Tibial artery (tissue), 4 donors: Measurements from ENCODE around the gene LGR6.

Source experiments
- DNase-seq, 2 donors: peaks; one replicate each; pipeline ENCODE4 v3.0.0-alpha.2; 2019
- H3K27ac ChIP-seq, 2 donors: fragments of 200-600 bp; sonication (generic) in 1 of 2; 1 replicate in 1 of 2; 2 replicates in 1 of 2; pipeline ENCODE4 v1.5.1; 2018 to 2019; ENCODE audit warnings: mild to moderate bottlenecking in 1 of 2
- H3K27me3 ChIP-seq, 2 donors: fragments of 200-600 bp; sonication (generic) in 1 of 2; one replicate each; pipeline versions ENCODE4 v1.5.1 to v1.6.0; 2016 to 2019
- H3K36me3 ChIP-seq, 3 donors: fragments of 200-600 bp; sonication (generic) in 2 of 3; one replicate each; pipeline ENCODE4 v1.5.1; 2016 to 2019; ENCODE audit warnings: mild to moderate bottlenecking in 2 of 3
- H3K4me1 ChIP-seq, 4 donors: fragments of 200-600 bp; sonication (generic) in 2 of 4; 1 replicate in 3 of 4; 2 replicates in 1 of 4; pipeline ENCODE4 v1.5.1; 2016 to 2019
- H3K4me3 ChIP-seq, 2 donors: fragments of 200-600 bp; sonication (generic) in 1 of 2; 1 replicate in 1 of 2; 2 replicates in 1 of 2; pipeline ENCODE4 v1.5.1; 2018 to 2019; ENCODE audit warnings: mild to moderate bottlenecking in 2 of 2
- H3K9me3 ChIP-seq, 3 donors: fragments of 200-600 bp; sonication (generic) in 1 of 3; one replicate each; pipeline ENCODE4 v1.5.1; 2016 to 2019
- CTCF ChIP-seq, 2 experiments: fragments of 200-600 bp in 1 of 2; fragments of 450-650 bp in 1 of 2; IDR thresholded peaks; one replicate each; pipeline ENCODE4 v1.5.1; 2017 to 2019; ENCODE audit warnings: antibody characterized with exemption in 2 of 2, mild to moderate bottlenecking in 1 of 2, moderate library complexity in 1 of 2
- intact Hi-C: fragments of 100-400 bp; cut with DNase I; formaldehyde crosslinking; loops from one replicate; pipeline ENCODE4 v1.15.0; 2023; ENCODE audit warnings: low total_unique reads

LGR6 gene

DNA sequence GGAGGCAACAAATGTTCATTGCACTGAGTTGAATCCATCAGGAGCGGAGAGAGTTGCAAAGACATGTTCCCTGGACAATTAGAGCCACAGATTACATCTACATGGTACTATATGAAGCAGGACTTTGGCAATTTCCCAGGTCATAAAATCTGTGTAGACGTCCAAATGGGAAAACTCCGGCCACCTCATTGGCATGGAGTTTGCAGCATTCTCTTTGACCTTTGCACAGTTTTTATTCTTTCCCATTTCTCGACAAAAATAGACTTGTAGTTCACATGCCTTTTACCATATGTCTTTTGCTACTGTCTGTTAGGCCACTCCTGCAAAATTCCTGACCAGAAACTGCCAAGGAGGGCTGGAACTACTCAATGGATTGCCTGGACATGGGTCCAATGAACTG lies 100.0 kb downstream of the LGR6 start:
- H3K4me3 ChIP-seq, result no peak overlapping the region
- H3K27ac ChIP-seq, result no peak overlapping the region
- peaks cover 0 to 5% (median 2%) of the 10 kb centered on the region in 3 donors for H3K36me3 ChIP-seq
- intact Hi-C loops, result no loop called here
- H3K9me3 ChIP-seq, result no peaks in the 10 kb centered on the region
- TF ChIP-seq CTCF (IDR thresholded peaks at IDR 0.05), result no peak
- peaks cover 0 to 29% (median 9%) of the 10 kb centered on the region in 4 donors for H3K4me1 ChIP-seq
- no peaks in the 10 kb centered on the region for H3K27me3 ChIP-seq
- no peak for DNase-seq

GRCh38 chr1:202302166-202302565 lies 108.6 kb downstream of the LGR6 start:
- no peaks in the 10 kb centered on the region for H3K9me3 ChIP-seq
- no peak for DNase-seq
- intact Hi-C loops, result no loop called here
- H3K4me1 ChIP-seq, result peaks cover 0 to 19% (median 14%) of the 10 kb centered on the region in 4 donors
- no peak overlapping the region for H3K27ac ChIP-seq
- no peaks in the 10 kb centered on the region for H3K27me3 ChIP-seq
- H3K36me3 ChIP-seq, result peaks cover 0 to 61% (median 14%) of the 10 kb centered on the region in 3 donors
- no peak overlapping the region for H3K4me3 ChIP-seq
- TF ChIP-seq CTCF (IDR thresholded peaks at IDR 0.05), result no peak

GRCh38 chr1:202304375-202304774 lies 110.8 kb downstream of the LGR6 start:
- peaks cover 0 to 19% (median 14%) of the 10 kb centered on the region in 4 donors for H3K4me1 ChIP-seq
- no peaks in the 10 kb centered on the region for H3K27me3 ChIP-seq
- intact Hi-C loops, result no loop called here
- peak; percentile 29 to 84 for DNase-seq
- peaks cover 0 to 71% (median 9%) of the 10 kb centered on the region in 3 donors for H3K36me3 ChIP-seq
- H3K4me3 ChIP-seq, result no peak overlapping the region
- TF ChIP-seq CTCF (IDR thresholded peaks at IDR 0.05), result no peak
- no peaks in the 10 kb centered on the region for H3K9me3 ChIP-seq
- peak overlapping the region; percentile 41 to 60 for H3K27ac ChIP-seq

DNA sequence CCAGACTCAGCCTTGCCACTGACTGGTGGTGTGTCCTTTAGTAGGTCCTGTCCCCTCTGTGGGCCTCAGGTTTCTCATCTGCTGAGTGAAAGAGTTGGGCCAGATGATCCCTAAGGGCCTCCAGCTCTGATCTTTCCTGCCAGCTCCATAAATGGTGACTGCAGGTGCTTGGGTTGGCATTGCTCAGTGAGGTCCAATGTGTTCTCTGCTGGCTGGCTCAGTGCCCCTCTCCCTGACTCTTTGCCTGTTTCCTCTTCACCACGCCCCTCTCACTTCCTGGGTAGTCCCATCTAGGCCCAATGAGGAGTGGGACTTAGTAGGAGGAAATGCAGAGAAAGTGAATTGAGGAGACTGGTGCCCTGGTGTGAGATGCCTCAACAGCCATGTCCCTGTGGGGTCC lies 111.6 kb downstream of the LGR6 start:
- no peaks in the 10 kb centered on the region for H3K27me3 ChIP-seq
- no peaks in the 10 kb centered on the region for H3K9me3 ChIP-seq
- intact Hi-C loops, result no loop called here
- H3K36me3 ChIP-seq, result peaks cover 0 to 65% (median 3%) of the 10 kb centered on the region in 3 donors
- no peak for DNase-seq
- H3K4me1 ChIP-seq, result peaks cover 0 to 19% (median 14%) of the 10 kb centered on the region in 4 donors
- no peak for TF ChIP-seq CTCF (IDR thresholded peaks at IDR 0.05)
- H3K27ac ChIP-seq, result peak overlapping the region in 1 of 2 donors; percentile 60
- no peak overlapping the region for H3K4me3 ChIP-seq

DNA sequence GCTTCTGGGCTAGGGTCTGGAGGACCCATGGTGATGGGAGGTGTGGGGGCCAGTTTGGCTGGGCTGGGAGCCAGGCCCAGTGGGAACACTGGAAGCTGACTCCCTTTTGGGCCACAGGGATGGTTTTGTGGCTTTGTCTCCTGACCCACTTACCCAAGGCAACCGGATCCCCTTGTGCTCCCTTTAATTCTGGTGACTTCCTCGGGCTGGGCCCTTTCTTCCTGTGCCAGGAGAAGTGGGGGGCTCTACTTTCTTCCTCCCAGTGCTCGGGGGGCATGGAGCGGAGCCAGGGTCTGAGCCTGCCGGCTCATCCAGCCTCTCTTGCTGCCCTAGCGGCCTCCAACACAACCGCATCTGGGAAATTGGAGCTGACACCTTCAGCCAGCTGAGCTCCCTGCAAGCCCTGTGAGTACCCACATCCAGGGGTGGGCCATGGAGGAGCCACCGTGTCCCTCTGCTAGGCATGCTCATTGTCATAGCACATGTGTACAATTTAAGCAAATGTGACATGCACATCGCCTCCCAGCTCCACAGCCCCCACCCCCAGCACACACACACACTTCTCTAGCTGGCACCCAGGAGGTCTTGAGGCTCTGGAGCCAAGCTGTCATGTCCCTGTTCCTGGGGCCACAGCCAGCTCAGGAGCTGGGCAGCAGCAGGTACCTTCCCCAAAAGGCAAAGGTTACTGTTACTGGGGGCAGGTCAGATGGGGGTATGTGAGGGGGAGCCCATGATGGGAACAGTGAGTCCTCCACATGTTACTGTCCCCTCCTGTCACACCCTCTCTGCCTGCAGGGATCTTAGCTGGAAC lies 113.1 kb downstream of the LGR6 start:
- peaks cover 0 to 21% (median 16%) of the 10 kb centered on the region in 4 donors for H3K4me1 ChIP-seq
- no peaks in the 10 kb centered on the region for H3K27me3 ChIP-seq
- H3K4me3 ChIP-seq, result no peak overlapping the region
- intact Hi-C loops, result no loop called here
- DNase-seq, result no peak
- TF ChIP-seq CTCF (IDR thresholded peaks at IDR 0.05), result no peak
- no peaks in the 10 kb centered on the region for H3K9me3 ChIP-seq
- H3K36me3 ChIP-seq, result peaks cover 0 to 52% (median 3%) of the 10 kb centered on the region in 3 donors
- H3K27ac ChIP-seq, result no peak overlapping the region
